Trophoblast cell (in vitro differentiated cells and primary cell): ENCODE measurements around the gene CDHR1.

Source experiments
- DNase-seq, 2 donors: peaks; one replicate each; pipeline ENCODE4 v3.0.0-alpha.2; 2016
- H2AFZ ChIP-seq: 2 replicates; pipeline ENCODE4 v1.6.1; 2013; ENCODE audit warnings: low read length, moderate library complexity, mild to moderate bottlenecking; ENCODE audit not compliant: insufficient read depth, poor library complexity
- H2AK5ac ChIP-seq: 2 replicates; pipeline ENCODE4 v1.6.1; 2013; ENCODE audit warnings: mild to moderate bottlenecking, low read length
- H2BK120ac ChIP-seq: 2 replicates; pipeline ENCODE4 v1.6.1; 2013; ENCODE audit warnings: low read length, mild to moderate bottlenecking, moderate library complexity; ENCODE audit not compliant: insufficient read depth, poor library complexity
- H2BK12ac ChIP-seq: 2 replicates; pipeline ENCODE4 v1.6.1; 2013; ENCODE audit warnings: mild to moderate bottlenecking, low read length, moderate library complexity
- H2BK5ac ChIP-seq: 2 replicates; pipeline ENCODE4 v1.6.1; 2013; ENCODE audit warnings: low read length, low read depth, moderate library complexity, mild to moderate bottlenecking; ENCODE audit not compliant: poor library complexity
- H3K14ac ChIP-seq: 2 replicates; pipeline ENCODE4 v1.6.1; 2013; ENCODE audit warnings: mild to moderate bottlenecking, low read length
- H3K18ac ChIP-seq: 2 replicates; pipeline ENCODE4 v1.6.1; 2013; ENCODE audit warnings: mild to moderate bottlenecking, low read length
- H3K23ac ChIP-seq: 2 replicates; pipeline ENCODE4 v1.6.1; 2013; ENCODE audit warnings: low read length
- H3K27ac ChIP-seq: 2 replicates; pipeline ENCODE4 v1.5.1; 2013; ENCODE audit warnings: low read depth, mild to moderate bottlenecking, inconsistent platforms, low read length, moderate library complexity
- H3K27me3 ChIP-seq: 2 replicates; pipeline ENCODE4 v1.6.1; 2013; ENCODE audit warnings: inconsistent platforms, mild to moderate bottlenecking, low read length, moderate library complexity; ENCODE audit not compliant: insufficient read depth
- H3K36me3 ChIP-seq, 2 experiments: 1 replicate in 1 of 2; 2 replicates in 1 of 2; pipeline ENCODE4 v1.6.1; 2013; ENCODE audit warnings: low read length in 2 of 2, mild to moderate bottlenecking in 2 of 2, moderate library complexity in 1 of 2; ENCODE audit not compliant: insufficient read depth in 2 of 2, control insufficient read depth in 1 of 2
- H3K4ac ChIP-seq: 2 replicates; pipeline ENCODE4 v1.6.1; 2013; ENCODE audit warnings: low read depth, mild to moderate bottlenecking, low read length, moderate library complexity
- H3K4me1 ChIP-seq, 2 experiments: 1 replicate in 1 of 2; 2 replicates in 1 of 2; pipeline ENCODE4 v1.6.1; 2013; ENCODE audit warnings: low read length in 2 of 2, mild to moderate bottlenecking in 2 of 2, moderate library complexity in 1 of 2; ENCODE audit not compliant: insufficient read depth in 2 of 2, control insufficient read depth in 1 of 2
- H3K4me2 ChIP-seq: 2 replicates; pipeline ENCODE4 v1.6.1; 2013; ENCODE audit warnings: inconsistent platforms, mild to moderate bottlenecking, low read length, moderate library complexity
- H3K4me3 ChIP-seq: 2 replicates; pipeline ENCODE4 v1.5.1; 2013; ENCODE audit warnings: mild to moderate bottlenecking, low read depth, low read length, inconsistent platforms
- H3K79me1 ChIP-seq: one replicate; pipeline ENCODE4 v1.6.1; 2013; ENCODE audit warnings: low read length
- H3K79me2 ChIP-seq: 2 replicates; pipeline ENCODE4 v1.6.1; 2013; ENCODE audit warnings: low read length, mild to moderate bottlenecking; ENCODE audit not compliant: control insufficient read depth, insufficient read depth, poor library complexity
- H3K9ac ChIP-seq: 2 replicates; pipeline ENCODE4 v1.6.1; 2013; ENCODE audit warnings: mild to moderate bottlenecking, low read length
- H3K9me3 ChIP-seq: 2 replicates; pipeline ENCODE4 v1.6.1; 2013; ENCODE audit warnings: low read depth, mild to moderate bottlenecking, control low read depth, inconsistent platforms, low read length; ENCODE audit not compliant: insufficient read depth
- H4K12ac ChIP-seq: 2 replicates; pipeline ENCODE4 v1.6.1; 2013; ENCODE audit warnings: low read depth, mild to moderate bottlenecking, low read length, moderate library complexity
- H4K8ac ChIP-seq: 2 replicates; pipeline ENCODE4 v1.6.1; 2013; ENCODE audit warnings: low read depth, mild to moderate bottlenecking, low read length, moderate library complexity
- H4K91ac ChIP-seq: one replicate; pipeline ENCODE4 v1.6.1; 2013; ENCODE audit warnings: low read depth, mild to moderate bottlenecking, low read length, moderate library complexity
- WGBS: extraction: QIAGEN DNeasy Blood & Tissue Kit; methylation state at CpG from one replicate; pipeline ENCODE4 v1.1.7; 2013; ENCODE audit warnings: missing lambda C conversion rate; ENCODE audit not compliant: insufficient read length, insufficient coverage; ENCODE audit errors: extremely low coverage; 5-methylcytosine and 5-hydroxymethylcytosine counted together

CDHR1 gene

GRCh38 chr10:84202349-84202748, 8.0 kb downstream of the CDHR1 start:
- Histone ChIP-seq H3K23ac (no peak overlapping the region), H3K9ac (no peak overlapping the region), H2BK5ac (no peak overlapping the region), H3K79me1 (no peaks in the 10 kb centered on the region), H4K8ac (no peak overlapping the region), H3K4me2 (no peak overlapping the region), H3K4me1 (no peaks in the 10 kb centered on the region), H3K27me3 (no peaks in the 10 kb centered on the region), H3K4me3 (no peak overlapping the region), H3K27ac (no peak overlapping the region), H4K12ac (no peak overlapping the region), H3K36me3 (no peaks in the 10 kb centered on the region), H2AK5ac (no peak overlapping the region), H2BK120ac (no peak overlapping the region), H3K79me2 (no peaks in the 10 kb centered on the region), H3K9me3 (no peaks in the 10 kb centered on the region), H2AFZ (no peak overlapping the region), H4K91ac (no peak overlapping the region), H3K4ac (no peak overlapping the region), H3K18ac (no peak overlapping the region), H3K14ac (no peak overlapping the region), H2BK12ac (no peak overlapping the region)
- no peak for DNase-seq
- no CpG with 5 or more reads among the region's 5 CpGs for WGBS

DNA sequence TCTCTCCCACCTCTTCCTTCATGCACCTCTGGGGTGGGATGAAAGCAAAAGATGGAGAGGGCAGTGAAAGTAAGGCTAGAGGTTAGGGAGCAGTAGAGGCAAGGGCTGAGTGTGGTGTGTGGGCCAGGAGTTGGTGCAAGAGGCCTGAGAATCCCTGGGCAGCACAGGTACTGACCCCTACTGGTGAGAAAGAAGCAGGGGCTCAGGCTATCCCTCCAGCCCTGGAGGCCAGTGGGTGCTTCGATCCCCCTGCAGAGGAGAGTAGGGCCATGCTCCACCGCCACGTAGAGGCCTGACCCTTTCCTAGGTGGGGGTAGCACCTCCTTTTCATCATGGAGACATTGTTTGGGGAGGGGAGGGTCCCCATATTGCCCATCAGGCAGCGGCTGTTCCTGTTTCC, 9.8 kb downstream of the CDHR1 start:
- Histone ChIP-seq H3K4me2 (no peak overlapping the region), H3K79me2 (no peaks in the 10 kb centered on the region), H2BK5ac (no peak overlapping the region), H2BK120ac (no peak overlapping the region), H3K4me3 (no peak overlapping the region), H3K18ac (no peak overlapping the region), H3K4ac (no peak overlapping the region), H3K27me3 (no peaks in the 10 kb centered on the region), H3K36me3 (no peaks in the 10 kb centered on the region), H3K27ac (no peak overlapping the region), H3K4me1 (no peaks in the 10 kb centered on the region), H2BK12ac (no peak overlapping the region), H4K8ac (no peak overlapping the region), H4K91ac (no peak overlapping the region), H4K12ac (no peak overlapping the region), H3K9me3 (no peaks in the 10 kb centered on the region), H3K79me1 (no peaks in the 10 kb centered on the region), H3K23ac (no peak overlapping the region), H2AK5ac (no peak overlapping the region), H3K14ac (no peak overlapping the region), H2AFZ (no peak overlapping the region), H3K9ac (no peak overlapping the region)
- WGBS, result no CpG with 5 or more reads among the region's 4 CpGs
- no peak for DNase-seq

DNA sequence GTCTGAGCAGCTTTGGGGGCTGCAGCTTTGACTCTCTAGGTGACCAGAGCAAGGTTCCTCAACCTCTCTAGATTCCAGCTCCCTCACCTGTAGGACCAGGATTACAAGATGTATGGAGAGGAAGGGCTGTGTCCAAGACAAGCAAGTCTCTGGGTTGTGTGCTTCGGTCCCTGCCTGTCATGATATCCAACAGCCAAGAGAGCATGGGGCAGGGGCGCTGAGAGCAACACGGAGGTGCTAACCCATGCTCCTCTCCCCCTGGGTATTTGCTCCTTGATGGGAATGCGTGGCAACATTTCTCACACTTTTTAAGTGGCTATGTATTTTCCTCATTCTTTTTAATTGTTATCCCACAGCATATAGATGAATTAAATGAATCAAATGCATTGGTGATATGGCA, 10.3 kb downstream of the CDHR1 start:
- H4K91ac ChIP-seq, result no peak overlapping the region
- H3K9me3 ChIP-seq, result no peaks in the 10 kb centered on the region
- H3K27ac ChIP-seq, result no peak overlapping the region
- no peak overlapping the region for H4K8ac ChIP-seq
- no peak overlapping the region for H2BK5ac ChIP-seq
- H3K79me1 ChIP-seq, result no peaks in the 10 kb centered on the region
- DNase-seq, result no peak
- H3K4me2 ChIP-seq, result no peak overlapping the region
- no peak overlapping the region for H2AK5ac ChIP-seq
- no peaks in the 10 kb centered on the region for H3K4me1 ChIP-seq
- H2BK120ac ChIP-seq, result no peak overlapping the region
- no peak overlapping the region for H3K9ac ChIP-seq
- no peaks in the 10 kb centered on the region for H3K27me3 ChIP-seq
- H3K18ac ChIP-seq, result no peak overlapping the region
- H3K14ac ChIP-seq, result no peak overlapping the region
- H3K4me3 ChIP-seq, result no peak overlapping the region
- H4K12ac ChIP-seq, result no peak overlapping the region
- H3K79me2 ChIP-seq, result no peaks in the 10 kb centered on the region
- H2AFZ ChIP-seq, result no peak overlapping the region
- no peak overlapping the region for H3K4ac ChIP-seq
- WGBS, result no CpG with 5 or more reads among the region's 4 CpGs
- H3K36me3 ChIP-seq, result no peaks in the 10 kb centered on the region
- H2BK12ac ChIP-seq, result no peak overlapping the region
- H3K23ac ChIP-seq, result no peak overlapping the region

DNA sequence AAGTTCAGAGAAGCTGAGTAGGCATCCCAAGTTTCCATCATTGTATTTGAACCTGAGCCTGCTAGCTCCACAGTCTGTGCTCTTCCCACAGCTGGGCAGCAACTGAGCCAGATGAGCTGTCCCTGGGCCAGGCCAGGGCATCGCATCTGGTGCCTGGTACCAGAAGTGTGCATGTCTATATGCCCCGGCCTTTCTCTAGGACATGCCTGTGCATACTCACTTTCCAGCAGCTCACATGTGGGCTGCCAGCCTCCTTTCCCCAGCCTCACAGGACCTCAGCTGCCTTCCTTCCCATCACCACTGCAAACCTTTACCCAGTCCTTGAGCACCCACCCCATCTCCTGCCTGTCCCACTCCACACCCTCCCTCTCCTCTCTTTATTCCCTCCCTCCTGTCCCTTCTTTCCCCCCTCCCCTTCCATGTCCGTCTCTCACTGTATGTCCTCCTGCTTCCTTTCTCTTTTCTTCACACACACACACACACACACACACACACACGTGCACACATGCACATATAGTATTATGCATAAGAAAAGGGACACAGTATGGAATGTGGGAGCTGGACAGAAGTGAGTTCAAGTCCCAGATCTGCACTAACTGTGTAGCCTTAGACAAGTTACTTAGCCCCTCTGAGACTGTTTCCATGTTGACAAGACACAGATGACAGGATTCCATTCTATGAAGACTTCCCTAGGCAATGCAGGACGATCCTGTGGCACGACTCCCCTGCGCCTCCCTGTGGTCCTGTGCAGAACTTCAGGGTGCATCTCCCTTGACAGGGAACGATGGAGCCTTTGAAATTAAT, 10.9 kb downstream of the CDHR1 start:
- H3K27ac ChIP-seq, result no peak overlapping the region
- no peak overlapping the region for H3K18ac ChIP-seq
- H2AK5ac ChIP-seq, result no peak overlapping the region
- no peak overlapping the region for H4K12ac ChIP-seq
- no peak overlapping the region for H3K9ac ChIP-seq
- no peak overlapping the region for H2BK120ac ChIP-seq
- WGBS, result no CpG with 5 or more reads among the region's 8 CpGs
- H3K27me3 ChIP-seq, result no peaks in the 10 kb centered on the region
- DNase-seq, result peak; percentile 34 to 68
- H3K4me3 ChIP-seq, result no peak overlapping the region
- H2BK12ac ChIP-seq, result no peak overlapping the region
- H3K4ac ChIP-seq, result no peak overlapping the region
- H3K4me2 ChIP-seq, result no peak overlapping the region
- H2AFZ ChIP-seq, result no peak overlapping the region
- H2BK5ac ChIP-seq, result no peak overlapping the region
- no peak overlapping the region for H3K14ac ChIP-seq
- H3K36me3 ChIP-seq, result no peaks in the 10 kb centered on the region
- no peaks in the 10 kb centered on the region for H3K9me3 ChIP-seq
- H4K91ac ChIP-seq, result no peak overlapping the region
- H3K79me2 ChIP-seq, result no peaks in the 10 kb centered on the region
- H3K4me1 ChIP-seq, result no peaks in the 10 kb centered on the region
- no peak overlapping the region for H3K23ac ChIP-seq
- H3K79me1 ChIP-seq, result no peaks in the 10 kb centered on the region
- no peak overlapping the region for H4K8ac ChIP-seq
